BE2C (cell line): ENCODE measurements around the gene DAB1.
A peak's percentile ranks its signal among the peaks of the same experiment; 100 is the strongest.

ENCODE experiments used
- DNase-seq: peaks from one replicate; pipeline ENCODE4 v3.0.0-alpha.2; 2020
- H3K27me3 ChIP-seq: fragments of 250-450 bp; sonication (Bioruptor Pico); 2 replicates; pipeline ENCODE4 v1.5.1; 2020; ENCODE audit warnings: mild to moderate bottlenecking
- H3K36me3 ChIP-seq: fragments of 250-450 bp; sonication (Bioruptor Pico); 2 replicates; pipeline ENCODE4 v1.5.1; 2020; ENCODE audit warnings: mild to moderate bottlenecking
- H3K4me1 ChIP-seq: fragments of 250-450 bp; sonication (Bioruptor Pico); 2 replicates; pipeline ENCODE4 v1.5.1; 2020
- H3K4me3 ChIP-seq: 2 replicates; pipeline ENCODE4 v1.5.1; 2011; ENCODE audit warnings: low read depth, low read length
- H3K9me3 ChIP-seq: fragments of 250-450 bp; sonication (Bioruptor Pico); 2 replicates; pipeline ENCODE4 v1.5.1; 2020
- CTCF ChIP-seq: IDR thresholded peaks from 2 replicates; pipeline ENCODE4 v1.5.1; 2012; ENCODE audit warnings: mild to moderate bottlenecking, low read depth, low read length

The DAB1 gene

DNA sequence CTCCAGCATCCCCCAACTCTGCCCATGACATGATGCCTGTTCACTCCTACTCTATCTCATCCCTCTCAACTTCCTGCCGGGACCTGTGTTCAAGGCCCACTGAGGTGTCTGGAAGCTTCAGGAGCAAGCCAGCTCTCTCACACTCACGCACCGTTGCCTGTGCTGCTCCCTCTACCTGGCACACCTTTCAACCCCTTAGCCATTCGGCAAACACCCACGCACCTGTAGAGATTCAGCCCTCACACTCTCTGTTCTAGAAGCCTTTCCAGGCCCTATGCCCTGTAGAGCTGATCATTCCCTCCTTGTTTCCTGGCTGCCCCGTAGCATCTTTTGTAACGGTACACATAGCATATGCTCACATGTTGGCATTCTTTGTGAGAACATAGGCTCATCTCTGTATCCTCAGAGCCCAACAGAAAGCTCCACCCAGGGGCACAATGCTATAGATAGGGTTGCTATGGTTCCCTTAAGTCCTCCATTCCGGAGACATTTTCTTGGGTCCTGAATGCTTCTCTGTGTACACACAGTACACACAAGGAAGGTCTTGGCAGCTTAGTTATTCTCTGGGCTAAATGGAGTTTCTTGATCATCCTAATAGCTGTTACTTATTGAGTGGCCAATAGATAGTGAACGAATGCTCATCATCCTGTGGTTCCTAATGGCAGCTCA, 459.4 kb downstream of the DAB1 start:
- H3K9me3 ChIP-seq, result no peaks in the 10 kb centered on the region
- H3K36me3 ChIP-seq, result no peaks in the 10 kb centered on the region
- no peak for DNase-seq
- H3K27me3 ChIP-seq, result no peaks in the 10 kb centered on the region
- no peak overlapping the region for H3K4me3 ChIP-seq
- H3K4me1 ChIP-seq, result no peaks in the 10 kb centered on the region
- no peak for TF ChIP-seq CTCF

DNA sequence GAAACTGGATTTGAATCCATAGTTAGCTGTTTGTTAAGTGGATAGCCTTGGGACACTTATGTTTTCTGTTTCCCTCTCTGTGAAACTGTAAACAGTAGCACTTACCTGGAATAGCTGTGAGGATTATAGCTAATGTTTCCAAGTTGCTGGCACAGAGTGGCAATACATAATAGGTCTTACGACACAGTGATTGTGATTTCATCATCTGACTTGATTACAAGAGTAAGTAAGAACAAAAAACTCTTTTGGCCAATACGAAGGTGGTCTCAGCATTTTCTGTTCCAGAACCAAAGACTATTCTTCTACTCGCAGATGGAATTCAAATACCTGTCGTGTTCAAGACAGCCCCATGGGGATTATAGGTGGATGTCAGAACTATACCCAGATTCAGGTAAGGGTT, 460.2 kb downstream of the DAB1 start:
- Histone ChIP-seq H3K4me1 (no peaks in the 10 kb centered on the region), H3K27me3 (no peaks in the 10 kb centered on the region), H3K4me3 (no peak overlapping the region), H3K36me3 (no peaks in the 10 kb centered on the region), H3K9me3 (no peaks in the 10 kb centered on the region)
- DNase-seq, result no peak
- TF ChIP-seq CTCF, result no peak

DNA sequence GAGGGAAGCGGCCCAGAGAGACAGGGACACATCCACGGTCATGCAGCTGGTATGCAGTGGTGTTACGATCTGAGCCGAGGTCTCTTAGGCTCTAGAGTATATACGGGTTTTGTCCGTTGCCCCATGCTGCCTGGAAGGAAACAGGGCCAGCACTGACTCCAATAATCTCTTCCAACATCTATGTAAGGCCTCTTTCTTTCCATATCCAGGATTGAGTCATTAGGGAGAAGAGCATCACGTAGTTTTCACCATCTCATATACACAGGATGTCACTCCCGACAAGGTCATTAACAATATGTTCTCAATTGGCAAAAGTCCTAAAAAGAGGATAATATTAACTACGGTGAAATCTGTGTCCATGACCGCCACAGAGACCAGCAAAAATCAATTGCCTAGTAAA, 462.4 kb downstream of the DAB1 start:
- no peak for TF ChIP-seq CTCF
- no peaks in the 10 kb centered on the region for H3K27me3 ChIP-seq

GRCh38 chr1:56958526-56958925, 465.3 kb downstream of the DAB1 start:
- Histone ChIP-seq H3K27me3 (no peaks in the 10 kb centered on the region), H3K36me3 (no peaks in the 10 kb centered on the region), H3K4me1 (peaks cover 8% of the 10 kb centered on the region; the same call in 1 of the 2 replicates), H3K9me3 (no peaks in the 10 kb centered on the region), H3K4me3 (no peak overlapping the region)
- peak; percentile 76 for DNase-seq
- no peak for TF ChIP-seq CTCF

More for the DNA sequence above, 462.4 kb downstream of the DAB1 start:
- DNase-seq, result no peak
- Histone ChIP-seq H3K4me1 (peaks cover 8% of the 10 kb centered on the region; the same call in 1 of the 2 replicates), H3K9me3 (no peaks in the 10 kb centered on the region), H3K4me3 (no peak overlapping the region), H3K36me3 (no peaks in the 10 kb centered on the region)

- Histone ChIP-seq H3K4me1 (peaks cover 8% of the 10 kb centered on the region; the same call in 1 of the 2 replicates), H3K27me3 (no peaks in the 10 kb centered on the region), H3K9me3 (no peaks in the 10 kb centered on the region), H3K4me3 (no peak overlapping the region), H3K36me3 (no peaks in the 10 kb centered on the region)
- DNase-seq, result peak; percentile 21
- TF ChIP-seq CTCF, result no peak
Measured at GRCh38 chr1:56957931-56958330, 465.9 kb downstream of the DAB1 start.

GRCh38 chr1:56954664-56955063, 469.2 kb downstream of the DAB1 start:
- Histone ChIP-seq H3K4me3 (no peak overlapping the region), H3K4me1 (peaks cover 8% of the 10 kb centered on the region; the same call in 1 of the 2 replicates), H3K36me3 (no peaks in the 10 kb centered on the region), H3K27me3 (no peaks in the 10 kb centered on the region), H3K9me3 (no peaks in the 10 kb centered on the region)
- no peak for TF ChIP-seq CTCF
- no peak for DNase-seq
